Smooth muscle cell (in vitro differentiated cells): ENCODE measurements around the gene GLT6D1. TPM values are rescaled to one million over a fixed set of nuclear protein-coding genes. Genes with fewer than 3 reads are reported as not detected.

Source experiments
- DNase-seq: peaks from one replicate; lab custom pipeline; 2025; ENCODE audit not compliant: unreplicated experiment; lab: John Stamatoyannopoulos, UW
- H2AFZ ChIP-seq: fragments of 200-600 bp; sonication (generic); 2 replicates; pipeline ENCODE4 v1.6.0; 2016; ENCODE audit warnings: antibody characterized with exemption, low read depth, mild to moderate bottlenecking
- H3F3A ChIP-seq: fragments of 200-600 bp; sonication (generic); 2 replicates; pipeline ENCODE4 v1.6.0; 2017; ENCODE audit warnings: antibody characterized with exemption, low read depth
- H3K27ac ChIP-seq: fragments of 200-600 bp; sonication (generic); 2 replicates; pipeline ENCODE4 v1.5.1; 2016; ENCODE audit warnings: low read depth, mild to moderate bottlenecking
- H3K27me3 ChIP-seq: fragments of 200-600 bp; sonication (generic); 2 replicates; pipeline ENCODE4 v1.6.1; 2016; ENCODE audit warnings: low read depth, mild to moderate bottlenecking
- H3K36me3 ChIP-seq: fragments of 200-600 bp; sonication (generic); 2 replicates; pipeline ENCODE4 v1.5.1; 2016; ENCODE audit warnings: low read depth
- H3K4me1 ChIP-seq: fragments of 200-600 bp; sonication (generic); 2 replicates; pipeline ENCODE4 v1.5.1; 2016; ENCODE audit warnings: low read depth
- H3K4me2 ChIP-seq: fragments of 200-600 bp; sonication (generic); 2 replicates; pipeline ENCODE4 v1.6.0; 2016; ENCODE audit warnings: mild to moderate bottlenecking
- H3K4me3 ChIP-seq: fragments of 200-600 bp; sonication (generic); 2 replicates; pipeline ENCODE4 v1.5.1; 2016; ENCODE audit warnings: mild to moderate bottlenecking
- H3K79me2 ChIP-seq: fragments of 200-600 bp; sonication (generic); 2 replicates; pipeline ENCODE4 v1.6.0; 2016; ENCODE audit warnings: low read depth, mild to moderate bottlenecking
- H3K9ac ChIP-seq: fragments of 200-600 bp; sonication (generic); 2 replicates; pipeline ENCODE4 v1.6.0; 2016; ENCODE audit warnings: low read depth
- H3K9me3 ChIP-seq: fragments of 200-600 bp; sonication (generic); replicated peaks from 2 replicates; pipeline ENCODE4 v1.5.1; 2016; ENCODE audit warnings: low read depth
- H4K20me1 ChIP-seq: fragments of 200-600 bp; sonication (generic); 2 replicates; pipeline ENCODE4 v1.6.0; 2016; ENCODE audit warnings: low read depth
- CTCF ChIP-seq: fragments of 200-600 bp; sonication (generic); IDR thresholded peaks from 2 replicates; pipeline ENCODE4 v1.5.1; 2017; ENCODE audit warnings: borderline replicate concordance, mild to moderate bottlenecking, antibody characterized with exemption; ENCODE audit not compliant: insufficient read depth, poor library complexity, severe bottlenecking
- WGBS: methylation state at CpG from one replicate; pipeline ENCODE4 v1.1.7; 2016; ENCODE audit warnings: low lambda C conversion rate; 5-methylcytosine and 5-hydroxymethylcytosine counted together
- polyA plus RNA-seq: library from polyadenylated mRNA; unstranded; fragments of >200 nt; fragmentation: Nextera tagmentation; extraction: Ambion mirVana; gene quantifications from 2 replicates; pipeline ENCODE4 v1.2.1, GENCODE V29; 2016
- total RNA-seq: library from RNA; depleted of rRNA; stranded (reverse); fragments of >200 nt; gene quantifications from 2 replicates; pipeline ENCODE4 v1.2.3, GENCODE V29; 2014

GLT6D1 gene
- total and polyA plus RNA-seq, 2 experiments from 2014 or later: not detected

- Histone ChIP-seq H3K4me3 (no peak overlapping the region), H3K79me2 (no peaks in the 10 kb centered on the region), H3K4me1 (no peaks in the 10 kb centered on the region), H3K4me2 (no peak overlapping the region), H3K9me3 (no peaks in the 10 kb centered on the region), H4K20me1 (no peaks in the 10 kb centered on the region), H2AFZ (no peak overlapping the region), H3K27me3 (no peaks in the 10 kb centered on the region), H3K9ac (no peak overlapping the region), H3K36me3 (no peaks in the 10 kb centered on the region), H3K27ac (no peak overlapping the region), H3F3A (no peaks in the 10 kb centered on the region)
- no peak for TF ChIP-seq CTCF
- 93% methylated on average over 17 of the region's 17 CpGs for WGBS
- no peak for DNase-seq
Measured at GRCh38 chr9:135609366-135609955, 29.9 kb downstream of the GLT6D1 start.

- H3F3A ChIP-seq: no peaks in the 10 kb centered on the region
- H3K27ac ChIP-seq: no peak overlapping the region
- H3K4me1 ChIP-seq: no peaks in the 10 kb centered on the region
- H3K4me2 ChIP-seq: no peak overlapping the region
- no peaks in the 10 kb centered on the region for H3K9me3 ChIP-seq
- WGBS: 92% methylated on average over 8 of the region's 15 CpGs
- no peak overlapping the region for H3K4me3 ChIP-seq
- no peak overlapping the region for H3K9ac ChIP-seq
- H2AFZ ChIP-seq: no peak overlapping the region
- DNase-seq: no peak
- H3K27me3 ChIP-seq: no peaks in the 10 kb centered on the region
- TF ChIP-seq CTCF: no peak
- H3K36me3 ChIP-seq: no peaks in the 10 kb centered on the region
- H3K79me2 ChIP-seq: no peaks in the 10 kb centered on the region
- no peaks in the 10 kb centered on the region for H4K20me1 ChIP-seq
Measured at GRCh38 chr9:135608999-135609317, 30.4 kb downstream of the GLT6D1 start.

- Histone ChIP-seq H2AFZ (no peak overlapping the region), H4K20me1 (no peaks in the 10 kb centered on the region), H3K4me3 (no peak overlapping the region), H3K4me2 (no peak overlapping the region), H3K9me3 (no peaks in the 10 kb centered on the region), H3K27ac (no peak overlapping the region), H3K9ac (no peak overlapping the region), H3K4me1 (no peaks in the 10 kb centered on the region), H3K27me3 (no peaks in the 10 kb centered on the region), H3K79me2 (no peaks in the 10 kb centered on the region), H3K36me3 (no peaks in the 10 kb centered on the region), H3F3A (no peaks in the 10 kb centered on the region)
- WGBS: 95% methylated on average over 20 of the region's 22 CpGs
- no peak for DNase-seq
- TF ChIP-seq CTCF: no peak
Measured at GRCh38 chr9:135608294-135608998, 30.9 kb downstream of the GLT6D1 start.
